Ramos (cell line): ENCODE results near the gene RSBN1.

ENCODE experiments used
- in situ Hi-C: fragments of 300-500 bp; cut with MboI; formaldehyde crosslinking; loops from one replicate; pipeline ENCODE4 v1.14.3; 2022; ENCODE audit warnings: low sequenced_read_pairs; ENCODE audit not compliant: unreplicated experiment

Gene RSBN1

DNA sequence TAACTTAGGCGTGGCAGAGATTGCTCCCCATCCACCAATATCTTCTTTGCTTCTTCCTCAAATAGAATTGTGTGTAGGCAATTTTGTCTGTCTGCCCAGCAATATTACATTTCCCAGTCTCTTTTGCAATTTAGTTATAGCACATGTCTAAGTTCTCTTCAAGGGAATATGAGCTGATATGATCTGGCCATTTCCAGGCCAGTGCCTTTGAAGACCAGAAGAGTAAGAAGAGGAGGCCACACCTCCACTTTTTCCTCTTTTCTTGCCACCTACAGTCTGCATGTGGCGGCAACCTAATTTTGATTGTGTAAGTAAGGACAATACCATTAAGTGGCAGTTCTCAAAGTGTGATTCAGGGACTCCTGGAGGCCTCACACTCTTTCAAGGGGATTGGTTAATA lies 6.3 kb upstream of the RSBN1 start:
- in situ Hi-C loops: no loop called here

DNA sequence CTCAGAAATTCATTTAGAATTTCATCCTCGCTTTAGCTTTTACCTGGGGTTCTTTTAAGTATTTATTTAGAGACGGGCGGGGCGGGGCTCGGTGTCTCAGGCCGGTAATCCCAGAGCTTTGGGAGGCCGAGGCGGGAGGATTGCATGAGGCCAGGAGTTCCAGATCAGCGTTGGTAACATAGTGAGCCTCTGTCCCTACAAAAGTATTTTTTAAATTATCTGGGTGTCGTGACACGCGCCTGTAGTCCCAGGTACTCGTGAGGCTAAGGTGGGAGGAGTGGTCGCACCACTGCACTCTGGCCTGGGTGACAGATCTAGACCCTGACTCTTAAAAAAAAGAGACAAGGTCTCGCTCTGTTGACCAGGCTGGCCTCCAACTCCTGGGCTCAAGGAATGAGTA lies 942 bp upstream of the RSBN1 start:
- in situ Hi-C loops: no loop called here

- in situ Hi-C loops: no loop called here
Observed at GRCh38 chr1:113812661-113813135, 422 bp upstream of the RSBN1 start.

- in situ Hi-C loops: no loop called here
Observed at GRCh38 chr1:113811156-113811887, 954 bp downstream of the RSBN1 start.

GRCh38 chr1:113809670-113810602 lies 2.3 kb downstream of the RSBN1 start:
- in situ Hi-C loops: no loop called here

GRCh38 chr1:113808450-113809195 lies 3.7 kb downstream of the RSBN1 start:
- in situ Hi-C loops: no loop called here

- in situ Hi-C loops: no loop called here
Observed at GRCh38 chr1:113805639-113806038, 6.6 kb downstream of the RSBN1 start.

DNA sequence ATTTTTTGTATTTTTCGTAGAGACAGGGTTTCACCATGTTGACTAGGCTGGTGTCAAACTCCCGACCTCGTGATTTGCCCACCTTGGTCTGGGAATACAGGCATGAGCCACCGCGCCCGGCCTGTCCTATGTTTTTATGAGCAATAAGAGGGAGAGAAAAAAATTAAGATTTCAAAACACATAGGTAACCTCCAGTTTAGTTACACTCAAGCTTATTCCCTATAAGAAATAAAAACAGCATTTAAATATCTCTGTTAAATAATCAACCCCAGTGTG lies 7.1 kb downstream of the RSBN1 start:
- in situ Hi-C loops: no loop called here

- in situ Hi-C loops: no loop called here
Observed at GRCh38 chr1:113804421-113805255, 7.6 kb downstream of the RSBN1 start.

DNA sequence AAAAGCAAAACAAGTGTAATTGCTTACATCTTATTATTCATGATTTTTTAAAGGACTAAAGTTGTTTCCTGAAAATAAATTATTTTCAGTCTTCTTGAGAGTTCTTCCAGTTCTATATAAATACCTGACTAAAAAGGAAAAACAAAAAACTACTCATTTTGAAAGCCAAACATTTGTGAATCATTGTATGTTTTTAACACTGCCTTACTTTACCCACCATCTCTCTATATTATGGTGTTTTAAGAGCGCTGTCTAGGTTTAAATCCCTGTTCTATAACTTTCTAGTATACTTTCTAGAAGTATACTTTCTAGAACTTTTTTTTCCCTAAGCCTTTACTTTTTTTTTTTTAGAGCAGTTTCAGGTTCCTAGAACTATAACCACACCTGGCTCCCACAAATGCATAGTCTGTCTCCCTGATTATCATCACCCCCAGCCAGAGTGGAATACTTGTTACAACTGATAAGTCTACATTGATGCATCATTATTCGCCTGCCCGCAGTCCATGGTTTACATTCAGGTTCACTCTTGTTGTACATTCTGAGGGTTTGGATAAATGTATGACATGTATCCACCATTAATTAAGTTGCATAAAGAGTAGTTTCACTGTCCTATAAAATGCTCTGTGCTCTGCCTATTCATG lies 9.8 kb downstream of the RSBN1 start:
- in situ Hi-C loops: no loop called here

GRCh38 chr1:113800487-113800886 lies 11.8 kb downstream of the RSBN1 start:
- in situ Hi-C loops: no loop called here

DNA sequence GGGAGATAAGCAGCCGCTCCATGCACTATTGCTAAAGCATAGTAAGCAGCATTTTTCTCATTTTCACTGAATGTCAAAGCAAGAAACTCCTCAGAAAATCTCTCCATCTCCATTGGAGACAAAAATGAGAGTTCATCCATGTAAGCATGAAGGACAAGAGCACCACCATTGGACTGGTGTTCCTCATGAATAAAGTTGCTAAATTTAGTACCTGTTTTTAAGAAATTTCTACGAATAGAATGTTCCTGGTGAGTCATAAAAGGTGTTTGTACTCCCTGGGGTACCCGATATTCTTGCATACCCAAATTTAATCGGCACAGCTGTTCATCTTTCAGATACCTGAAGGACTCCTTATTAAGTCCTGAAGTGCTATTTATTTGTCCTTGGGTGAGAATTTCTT lies 14.8 kb downstream of the RSBN1 start:
- in situ Hi-C loops: no loop called here

GRCh38 chr1:113793878-113794834 lies 18.1 kb downstream of the RSBN1 start:
- in situ Hi-C loops: no loop called here

- in situ Hi-C loops: no loop called here
Observed at GRCh38 chr1:113792986-113793385, 19.3 kb downstream of the RSBN1 start.

GRCh38 chr1:113792471-113792870 lies 19.8 kb downstream of the RSBN1 start:
- in situ Hi-C loops: no loop called here

- in situ Hi-C loops: no loop called here
Observed at GRCh38 chr1:113788802-113789201, 23.5 kb downstream of the RSBN1 start.

DNA sequence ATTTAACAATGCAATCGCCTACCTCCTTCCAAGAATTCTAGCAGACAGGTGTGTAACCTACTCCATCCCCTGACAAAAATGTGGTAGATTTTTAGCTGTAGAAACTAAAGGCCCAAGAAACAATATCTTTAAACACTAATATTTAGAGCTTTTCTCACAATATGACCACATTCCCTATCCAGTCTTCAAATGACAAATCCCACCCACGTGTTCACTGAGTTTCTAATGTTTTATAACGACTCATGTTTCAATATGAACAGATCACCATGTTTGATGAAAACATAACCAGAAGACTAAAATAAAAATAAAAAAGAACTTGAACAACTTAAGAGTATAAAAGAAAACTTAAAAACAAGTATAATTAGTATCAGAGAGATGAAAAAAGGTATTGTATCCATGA lies 24.6 kb downstream of the RSBN1 start:
- in situ Hi-C loops: no loop called here

GRCh38 chr1:113786069-113786468 lies 26.2 kb downstream of the RSBN1 start:
- in situ Hi-C loops: no loop called here
